Non-pigmented ciliary epithelial cell (primary cell): ENCODE measurements around the gene ZNF653.

Source experiments
- DNase-seq: peaks from one replicate; pipeline ENCODE4 v3.0.0-alpha.2; 2010; ENCODE audit warnings: low read depth

Gene ZNF653

DNA sequence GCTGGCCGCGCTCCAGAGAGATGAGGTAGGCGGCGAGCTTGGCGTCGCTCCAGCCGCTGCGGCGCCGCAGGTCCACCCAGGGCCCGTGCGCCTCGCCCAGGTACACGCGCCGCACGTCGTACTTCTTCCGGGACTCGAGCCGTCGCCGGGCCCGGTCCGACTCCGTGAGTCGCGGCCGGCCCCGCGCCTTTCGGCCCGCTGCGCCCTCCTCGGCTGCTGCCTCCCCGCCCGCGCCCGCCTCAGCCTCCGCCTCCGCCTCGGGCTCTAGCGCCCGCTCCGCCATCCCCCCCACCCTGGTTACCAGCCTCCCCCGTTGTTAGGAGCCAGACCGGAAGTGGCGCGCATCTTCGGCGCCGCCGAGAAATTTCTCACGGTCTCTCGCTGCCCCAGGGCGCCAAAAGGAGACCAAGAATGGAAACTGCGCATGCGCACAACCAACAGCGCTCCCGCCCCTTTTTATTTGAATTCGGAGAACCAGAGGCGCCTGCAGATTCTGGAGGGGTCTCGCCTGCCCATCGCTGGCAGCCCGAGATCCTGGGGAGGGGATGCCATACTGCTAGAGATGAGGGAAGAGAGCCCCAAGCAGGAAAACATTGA is at the start of gene ZNF653:
ZNF653 (minus strand) TSS at position 336 of the 597 bp plus-strand sequence; CDS start at position 283, 53 bp downstream.
- peak; percentile 67 for DNase-seq

GRCh38 chr19:11555246-11555645 is 49.6 kb upstream of the ZNF653 start:
- DNase-seq: no peak

GRCh38 chr19:11554160-11554559 is 48.5 kb upstream of the ZNF653 start:
- no peak for DNase-seq

GRCh38 chr19:11552666-11553372 is 47.2 kb upstream of the ZNF653 start:
- no peak for DNase-seq

- DNase-seq: no peak
Measured at GRCh38 chr19:11551603-11552235, 46.1 kb upstream of the ZNF653 start.

DNA sequence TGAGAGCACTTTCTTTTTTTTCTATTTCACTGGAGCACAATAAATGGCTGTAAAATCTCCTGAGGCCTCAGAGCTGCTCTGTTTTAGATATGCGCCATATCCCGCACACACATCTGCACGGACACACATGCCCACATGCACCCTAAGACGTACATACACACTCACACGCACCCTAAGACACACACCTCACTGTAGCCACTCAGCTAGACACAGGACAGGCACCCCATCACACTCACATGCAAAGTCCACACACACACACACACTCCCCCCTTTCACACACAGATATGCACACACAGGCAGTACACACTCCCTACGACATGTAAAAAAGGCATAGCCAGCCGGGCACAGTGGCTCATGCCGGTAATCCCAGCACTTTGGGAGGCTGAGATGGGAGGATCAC is 44.6 kb upstream of the ZNF653 start:
- DNase-seq: no peak

DNA sequence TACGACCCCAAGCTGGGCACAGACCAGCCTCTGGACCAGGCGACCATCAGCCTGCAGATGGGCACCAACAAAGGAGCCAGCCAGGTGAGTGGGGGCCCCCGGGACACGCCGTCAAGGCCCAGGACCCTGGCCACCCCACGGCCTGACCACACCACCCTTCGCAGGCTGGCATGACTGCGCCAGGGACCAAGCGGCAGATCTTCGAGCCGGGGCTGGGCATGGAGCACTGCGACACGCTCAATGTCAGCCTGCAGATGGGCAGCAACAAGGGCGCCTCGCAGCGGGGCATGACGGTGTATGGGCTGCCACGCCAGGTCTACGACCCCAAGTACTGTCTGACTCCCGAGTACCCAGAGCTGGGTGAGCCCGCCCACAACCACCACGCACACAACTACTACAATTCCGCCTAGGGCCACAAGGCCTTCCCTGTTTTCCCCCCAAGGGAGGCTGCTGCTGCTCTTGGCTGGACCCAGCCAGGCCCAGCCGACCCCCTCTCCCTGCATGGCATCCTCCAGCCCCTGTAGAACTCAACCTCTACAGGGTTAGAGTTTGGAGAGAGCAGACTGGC is 43.8 kb upstream of the ZNF653 start:
- DNase-seq: no peak

GRCh38 chr19:11547929-11548700 is 42.5 kb upstream of the ZNF653 start:
- DNase-seq: no peak

DNA sequence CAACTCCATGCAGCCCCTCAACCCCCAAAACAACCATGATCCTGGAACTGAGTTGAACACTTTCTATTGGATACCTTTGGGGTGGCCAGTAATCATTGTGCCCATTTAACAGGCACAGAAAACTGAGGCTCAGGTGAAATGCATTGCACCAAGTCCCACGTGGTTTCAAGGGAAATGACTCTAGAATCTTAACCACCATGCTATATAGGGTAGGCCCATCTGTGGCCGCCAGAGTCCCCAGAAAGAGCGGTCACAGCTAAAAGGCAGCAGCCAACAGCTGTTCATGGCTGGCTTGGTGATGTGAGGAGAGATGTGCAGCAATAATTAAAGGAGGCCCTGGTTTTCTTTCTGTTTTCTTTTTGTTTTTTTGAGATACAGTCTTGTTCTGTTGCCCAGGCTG is 35.6 kb upstream of the ZNF653 start:
- no peak for DNase-seq

- no peak for DNase-seq
Measured at GRCh38 chr19:11540645-11541044, 35.0 kb upstream of the ZNF653 start.

GRCh38 chr19:11539495-11540365 is 34.1 kb upstream of the ZNF653 start:
- DNase-seq: no peak

- DNase-seq: peak; percentile 61
Measured at GRCh38 chr19:11538232-11539036, 32.8 kb upstream of the ZNF653 start, which contains the start of gene CNN1. TSS of gene CNN1 (plus strand) at chr19:11538851. CDS start at chr19:11538928, 77 bp downstream.

DNA sequence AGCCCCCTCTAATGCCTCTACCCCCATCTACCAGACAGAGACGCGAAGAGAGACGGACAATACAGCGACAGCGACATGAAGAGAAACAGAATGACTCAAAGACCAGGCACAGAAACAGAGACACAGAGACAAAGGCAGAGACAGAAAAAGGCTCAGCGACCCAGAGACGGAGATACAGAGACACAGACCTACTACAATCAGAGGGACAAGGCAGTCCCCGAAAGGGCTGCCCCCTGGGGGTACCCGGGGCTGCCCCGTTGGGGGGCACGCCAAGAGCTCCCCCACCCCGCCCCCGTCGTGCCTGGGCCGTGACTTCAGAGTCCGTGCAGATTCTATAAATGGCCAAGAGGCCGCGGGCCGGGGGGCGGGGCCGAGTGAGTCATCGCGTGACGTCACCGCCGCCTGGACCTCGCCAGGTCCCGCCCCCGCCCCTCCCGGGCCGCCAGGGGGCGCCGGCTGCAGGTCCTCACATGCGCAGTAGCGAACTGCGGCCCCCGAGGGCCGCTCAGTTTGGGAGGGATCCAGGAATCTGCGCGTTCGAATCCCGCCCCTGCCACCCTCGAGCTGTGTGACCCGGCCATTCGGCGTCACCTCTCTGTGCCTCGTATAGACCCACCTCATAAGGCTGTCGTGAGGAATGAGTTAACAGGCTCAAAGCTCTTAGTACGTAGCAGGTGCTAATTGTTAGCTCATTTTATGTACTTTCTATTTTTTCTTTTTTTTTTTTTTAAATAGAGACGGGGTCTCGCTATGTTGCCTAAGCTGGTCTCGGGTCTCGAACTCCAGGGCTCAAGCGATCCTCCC is 30.4 kb upstream of the ZNF653 start:
- peak; percentile 41 for DNase-seq

DNA sequence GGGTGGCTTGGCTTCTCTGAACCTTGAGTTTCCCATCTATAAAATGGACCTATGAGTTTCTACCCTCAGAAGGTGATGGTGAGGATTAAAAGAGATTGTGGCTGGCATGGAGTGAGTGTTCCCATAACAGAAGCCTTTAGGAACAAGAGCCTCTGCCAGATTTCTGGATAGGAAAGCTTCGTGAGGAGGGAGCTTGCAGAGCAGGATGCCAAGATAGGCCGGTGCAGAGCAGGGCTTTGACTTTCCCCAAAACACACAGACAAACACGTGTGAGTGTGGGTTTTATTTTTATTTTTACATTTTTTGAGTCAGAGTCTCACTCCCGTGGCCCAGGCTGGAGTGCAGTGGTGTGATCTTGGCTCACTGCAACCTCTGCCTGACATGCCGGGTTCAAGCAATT is 29.3 kb upstream of the ZNF653 start:
- no peak for DNase-seq

GRCh38 chr19:11534538-11534937 is 28.9 kb upstream of the ZNF653 start:
- DNase-seq: no peak

DNA sequence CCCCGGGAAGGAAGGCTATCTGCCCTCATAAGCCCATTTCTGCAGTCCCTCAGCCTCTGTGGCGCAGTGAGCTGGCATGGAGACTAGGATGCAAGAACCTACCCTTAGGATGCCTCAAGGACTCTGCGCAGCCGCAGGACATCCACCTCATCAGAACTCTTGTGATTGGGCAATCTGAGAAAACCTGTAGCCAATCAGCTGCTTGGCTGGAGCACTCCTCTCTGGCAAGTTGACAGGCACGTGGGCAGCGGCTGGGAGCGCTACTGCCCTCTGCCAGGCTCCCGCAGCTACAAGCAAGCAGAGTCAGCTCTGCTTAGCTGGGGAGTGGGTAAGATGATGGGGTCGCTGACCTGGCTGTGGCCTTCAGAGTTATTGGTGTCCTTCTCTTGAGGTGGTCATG is 24.8 kb upstream of the ZNF653 start:
- no peak for DNase-seq

DNA sequence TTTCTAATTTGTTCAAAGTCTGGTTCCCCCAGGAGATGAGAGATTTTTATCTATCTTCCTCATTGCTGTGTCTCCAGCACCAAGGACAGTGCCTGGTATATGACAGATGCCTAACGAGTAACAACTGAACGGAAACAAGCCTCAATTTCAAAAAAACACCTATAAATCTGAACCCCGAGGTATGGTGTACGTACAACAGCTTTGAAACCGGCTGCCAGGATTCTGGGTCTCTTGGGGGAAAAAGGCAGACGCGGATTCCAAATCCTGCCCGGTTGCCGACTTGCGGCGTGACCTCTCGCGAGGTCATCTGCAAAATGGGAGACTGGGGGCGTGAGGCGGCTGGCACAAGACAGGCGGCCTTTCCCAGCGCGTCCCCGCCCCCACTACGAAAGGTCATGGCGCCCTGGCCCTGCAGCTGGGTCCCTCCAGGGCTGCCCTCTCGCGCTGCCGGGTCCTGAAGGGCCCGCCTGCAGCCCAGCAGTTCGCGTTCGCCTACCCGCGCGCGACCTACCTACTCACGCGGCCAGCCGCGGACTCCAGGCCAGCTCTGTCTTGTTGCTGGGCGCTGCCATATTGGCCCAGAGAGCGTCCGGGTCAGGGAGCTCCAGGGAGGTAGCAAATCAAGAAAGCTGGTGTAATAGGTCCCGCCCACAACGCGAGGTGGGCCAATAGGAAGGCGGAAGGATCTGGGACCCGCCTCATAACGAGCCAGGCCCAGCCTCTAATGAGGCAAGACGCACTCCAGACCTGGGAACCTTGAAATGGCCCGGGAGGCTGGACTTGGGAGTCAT is 23.1 kb upstream of the ZNF653 start, which contains the start of gene ECSIT:
ECSIT (minus strand) TSS at position 584 of the 791 bp plus-strand sequence. CDS start 9,964 bp downstream, outside the sequence.
- DNase-seq: peak; percentile 96

DNA sequence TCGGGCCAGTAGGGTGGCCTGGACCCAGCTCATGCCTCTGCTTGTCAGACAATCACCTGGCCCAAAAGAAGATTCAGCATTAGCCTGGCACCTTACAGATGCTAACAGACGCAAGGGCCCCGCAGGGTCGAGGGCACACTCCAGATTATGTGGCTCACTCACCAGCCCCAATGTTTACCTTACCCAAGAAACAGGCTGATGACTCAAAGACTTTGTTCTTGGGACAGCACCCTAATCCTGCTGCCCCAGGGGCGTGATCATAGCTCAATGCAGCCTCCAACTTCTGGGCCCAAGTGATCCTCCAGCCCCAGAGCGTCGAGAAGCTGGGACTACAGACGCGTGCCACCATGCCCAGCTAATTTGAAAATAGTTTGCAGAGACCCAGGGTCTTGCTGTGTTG is 13.5 kb upstream of the ZNF653 start:
- no peak for DNase-seq
